B cell (primary cell): ENCODE measurements around the gene ANKRD11. TPM values are rescaled to one million over a fixed set of nuclear protein-coding genes. Genes with fewer than 3 reads are reported as not detected.

Source experiments
- ATAC-seq: fragments of 200-7000 bp; cut with Tn5 transposase; one replicate; pipeline ENCODE4 v1.10.0; 2021; ENCODE audit warnings: low read depth, mild to moderate bottlenecking, moderate number of reproducible peaks, moderate library complexity
- CTCF ChIA-PET: fragments of 350-600 bp; sonication (Branson Sonifier 250); formaldehyde crosslinking; loops from one replicate; lab custom pipeline; 2021; ENCODE audit warnings: antibody characterized with exemption, inconsistent platforms; lab: Charles Lee
- POLR2A ChIA-PET: fragments of 350-600 bp; sonication (Branson Sonifier 250); formaldehyde crosslinking; loops from one replicate; lab custom pipeline; 2021; ENCODE audit warnings: antibody characterized with exemption; lab: Charles Lee
- DNase-seq: peaks from one replicate; pipeline ENCODE4 v3.0.0; 2013
- H2AFZ ChIP-seq: 2 replicates; pipeline ENCODE4 v1.6.1; 2012; ENCODE audit warnings: mild to moderate bottlenecking, low read depth, low read length; ENCODE audit not compliant: insufficient read depth, poor library complexity, severe bottlenecking
- H3K27ac ChIP-seq, 2 donors: 1 replicate in 1 of 2; 2 replicates in 1 of 2; pipeline ENCODE4 v1.5.1; 2012 to 2013; ENCODE audit warnings: low read length in 2 of 2, mild to moderate bottlenecking in 2 of 2, moderate library complexity in 1 of 2
- H3K27me3 ChIP-seq, 4 experiments: fragments of 200-600 bp in 1 of 4; sonication (generic) in 1 of 4; replicated peaks in 1 of 4; 1 replicate in 2 of 4; 2 replicates in 2 of 4; pipeline versions ENCODE4 v1.6.1 to v1.7.0; 2013 to 2016; ENCODE audit warnings: low read length in 3 of 4, mild to moderate bottlenecking in 2 of 4, mixed read lengths in 1 of 4, moderate library complexity in 1 of 4; ENCODE audit not compliant: insufficient read depth in 4 of 4, control insufficient read depth in 3 of 4; ENCODE audit errors: control extremely low read depth in 1 of 4
- H3K36me3 ChIP-seq, 2 experiments: replicated peaks in 1 of 2; 1 replicate in 1 of 2; 2 replicates in 1 of 2; pipeline versions ENCODE4 v1.6.1 to v1.7.1; 2013; ENCODE audit warnings: low read length in 1 of 2; ENCODE audit not compliant: insufficient read depth in 2 of 2, control insufficient read depth in 1 of 2; ENCODE audit errors: control extremely low read depth in 1 of 2, extremely low read depth in 1 of 2
- H3K4me1 ChIP-seq, 2 donors: fragments of 200-600 bp in 1 of 2; sonication (generic) in 1 of 2; 1 replicate in 1 of 2; 2 replicates in 1 of 2; pipeline versions ENCODE4 v1.5.1 to v1.6.1; 2013 to 2017; ENCODE audit warnings: low read length in 2 of 2; ENCODE audit not compliant: control insufficient read depth in 2 of 2, insufficient read depth in 2 of 2
- H3K4me2 ChIP-seq: replicated peaks from 2 replicates; pipeline ENCODE3; 2012; ENCODE audit warnings: mild to moderate bottlenecking, low read depth, low read length; ENCODE audit not compliant: poor library complexity, severe bottlenecking
- H3K4me3 ChIP-seq, 5 experiments: fragments of 200-600 bp in 1 of 5; sonication (generic) in 1 of 5; 1 replicate in 3 of 5; 2 replicates in 2 of 5; pipeline versions ENCODE4 v1.5.1 to v1.7.0; 2011 to 2016; ENCODE audit warnings: low read length in 4 of 5, mild to moderate bottlenecking in 4 of 5, low read depth in 2 of 5, control low read depth in 1 of 5, moderate library complexity in 1 of 5; ENCODE audit not compliant: insufficient read depth in 1 of 5; ENCODE audit errors: control extremely low read depth in 1 of 5, extremely low read depth in 1 of 5
- H3K79me2 ChIP-seq: fragments of 200-600 bp; sonication (generic); one replicate; pipeline ENCODE4 v1.6.0; 2016; ENCODE audit warnings: low read length; ENCODE audit not compliant: control insufficient read depth, insufficient read depth
- H3K9ac ChIP-seq: fragments of 200-600 bp; sonication (generic); 2 replicates; pipeline ENCODE4 v1.6.1; 2017; ENCODE audit warnings: mild to moderate bottlenecking, low read length, moderate library complexity
- H3K9me3 ChIP-seq, 3 donors: one replicate each; pipeline versions ENCODE4 v1.6.1 to v1.7.1; 2013; ENCODE audit warnings: low read length in 2 of 3; ENCODE audit not compliant: control insufficient read depth in 2 of 3, insufficient read depth in 1 of 3; ENCODE audit errors: control extremely low read depth in 1 of 3
- H4K20me1 ChIP-seq: 2 replicates; pipeline ENCODE4 v1.6.0; 2012; ENCODE audit warnings: mild to moderate bottlenecking, low read length; ENCODE audit not compliant: insufficient read depth, control insufficient read depth, poor library complexity, severe bottlenecking
- H3K27ac Mint-ChIP-seq: one replicate; pipeline ENCODE4 v1.8.0; 2021; ENCODE audit warnings: mixed read lengths
- H3K27me3 Mint-ChIP-seq: one replicate; pipeline ENCODE4 v1.8.0; 2021; ENCODE audit warnings: mixed read lengths
- H3K4me1 Mint-ChIP-seq: one replicate; pipeline ENCODE4 v1.8.0; 2021; ENCODE audit warnings: mixed read lengths
- H3K4me3 Mint-ChIP-seq: one replicate; pipeline ENCODE4 v1.8.0; 2021; ENCODE audit warnings: mixed read lengths
- H3K9me3 Mint-ChIP-seq: one replicate; pipeline ENCODE4 v1.8.0; 2022; ENCODE audit warnings: mixed read lengths; ENCODE audit not compliant: insufficient read depth
- EZH2 ChIP-seq: IDR thresholded peaks from 2 replicates; pipeline ENCODE4 v1.6.1; 2012; ENCODE audit warnings: borderline replicate concordance, low read depth, mild to moderate bottlenecking, moderate library complexity, low read length; ENCODE audit not compliant: insufficient read depth, poor library complexity, severe bottlenecking
- WGBS: methylation state at CpG from one replicate; pipeline ENCODE4 v1.1.5; 2013; ENCODE audit warnings: missing lambda C conversion rate; ENCODE audit not compliant: insufficient coverage; 5-methylcytosine and 5-hydroxymethylcytosine counted together
- intact Hi-C: fragments of 100-400 bp; cut with micrococcal nuclease; formaldehyde crosslinking; loops from one replicate; pipeline ENCODE4 v1.10.0; 2022
- polyA plus RNA-seq: library from polyadenylated mRNA; depleted of rRNA; stranded (reverse); fragments of >200 nt; gene quantifications from 2 replicates; pipeline ENCODE4 v1.2.3, GENCODE V29; 2012
- total RNA-seq, 2 donors: library from RNA; stranded (reverse); fragments of 120-200 nt in 1 of 2; gene quantifications; 1 replicate in 1 of 2; 2 replicates in 1 of 2; pipeline versions ENCODE4 v1.2.3 to v1.2.4, GENCODE V29; 2013 to 2022
- TF ChIP-seq, protein P1 (sequence below): fragments of 200-600 bp; IDR thresholded peaks from one replicate; pipeline ENCODE4 v1.8.0; 2022; ENCODE audit warnings: antibody characterized with exemption, mild to moderate bottlenecking

ANKRD11 gene
- total and polyA plus RNA-seq, 2 donors (not counting 1 experiment from before 2014, with no cell fraction given) = 67.9 to 314 TPM

DNA sequence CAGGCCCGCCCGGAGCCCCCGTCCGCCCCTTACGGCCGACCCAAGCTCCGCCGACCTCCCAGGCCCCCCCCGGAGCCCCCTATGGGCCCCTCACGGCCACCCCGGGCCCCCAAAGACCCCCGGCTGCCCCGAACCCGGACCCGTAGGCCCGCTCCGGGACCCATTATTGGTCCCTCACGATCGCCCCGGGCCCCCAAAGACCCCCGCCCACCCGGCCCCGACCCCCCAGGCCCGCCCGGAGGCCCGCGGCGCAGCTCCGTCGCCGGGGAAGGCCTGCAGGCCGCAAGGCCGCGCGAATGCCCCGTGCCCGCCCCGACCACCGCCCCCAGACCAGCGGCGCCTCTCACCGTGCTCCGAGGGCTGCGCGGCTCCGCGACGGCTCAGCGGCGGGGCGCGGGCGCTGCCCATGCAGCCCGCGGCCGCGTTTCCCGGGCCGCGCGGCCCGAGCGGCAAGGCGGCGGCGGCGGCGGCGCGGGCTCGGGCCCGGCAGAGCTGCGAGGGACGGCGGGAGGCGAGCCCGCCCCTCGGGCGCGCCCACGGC is 393 bp downstream of the ANKRD11 start:
- Histone ChIP-seq H3K4me1 (peaks cover 47 to 53% of the 10 kb centered on the region in 2 donors), H3K36me3 (peaks cover 0 to 9% of the 10 kb centered on the region in 2 experiments), H2AFZ (no peak overlapping the region), H3K27me3 (no peaks in the 10 kb centered on the region), H3K4me3 (peak overlapping the region in 4 of 5 experiments; percentile 55 to 74 (median 61)), H3K4me2 (peak overlapping the region; percentile 84), H3K9ac (peak overlapping the region; percentile 71), H3K27ac (peak overlapping the region; percentile 36 to 91), H4K20me1 (peaks cover 60% of the 10 kb centered on the region), H3K79me2 (peaks cover 73% of the 10 kb centered on the region), H3K9me3 (no peaks in the 10 kb centered on the region)
- H3K27ac Mint-ChIP-seq = no peak overlapping the region
- no peak overlapping the region for H3K4me3 Mint-ChIP-seq
- H3K27me3 Mint-ChIP-seq = no peaks in the 10 kb centered on the region
- DNase-seq = no peak
- under 1% methylated on average over 75 of the region's 81 CpGs for WGBS
- TF ChIP-seq, protein P1, sequence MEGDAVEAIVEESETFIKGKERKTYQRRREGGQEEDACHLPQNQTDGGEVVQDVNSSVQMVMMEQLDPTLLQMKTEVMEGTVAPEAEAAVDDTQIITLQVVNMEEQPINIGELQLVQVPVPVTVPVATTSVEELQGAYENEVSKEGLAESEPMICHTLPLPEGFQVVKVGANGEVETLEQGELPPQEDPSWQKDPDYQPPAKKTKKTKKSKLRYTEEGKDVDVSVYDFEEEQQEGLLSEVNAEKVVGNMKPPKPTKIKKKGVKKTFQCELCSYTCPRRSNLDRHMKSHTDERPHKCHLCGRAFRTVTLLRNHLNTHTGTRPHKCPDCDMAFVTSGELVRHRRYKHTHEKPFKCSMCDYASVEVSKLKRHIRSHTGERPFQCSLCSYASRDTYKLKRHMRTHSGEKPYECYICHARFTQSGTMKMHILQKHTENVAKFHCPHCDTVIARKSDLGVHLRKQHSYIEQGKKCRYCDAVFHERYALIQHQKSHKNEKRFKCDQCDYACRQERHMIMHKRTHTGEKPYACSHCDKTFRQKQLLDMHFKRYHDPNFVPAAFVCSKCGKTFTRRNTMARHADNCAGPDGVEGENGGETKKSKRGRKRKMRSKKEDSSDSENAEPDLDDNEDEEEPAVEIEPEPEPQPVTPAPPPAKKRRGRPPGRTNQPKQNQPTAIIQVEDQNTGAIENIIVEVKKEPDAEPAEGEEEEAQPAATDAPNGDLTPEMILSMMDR = no peak
- no peak for TF ChIP-seq EZH2
- ChIA-PET CTCF (no interaction called here), POLR2A (interaction anchor here (0.6 to 3.0 kb wide), 6 partner anchors 13 to 383 kb away, joined by 3 to 20 read pairs (median 4); partner anchors contain the start of genes SPG7 and TCF25)
- peaks cover 62% of the 10 kb centered on the region for H3K4me1 Mint-ChIP-seq
- no peak for ATAC-seq
- no peaks in the 10 kb centered on the region for H3K9me3 Mint-ChIP-seq
- intact Hi-C loops = loop anchor here (1.0 to 5.0 kb wide), 10 partner anchors 13 to 375 kb away; partner anchors contain the start of genes RPL13, SPATA2L and SPG7
